Left kidney (tissue), 8 donors: Measurements from ENCODE around the gene CTAGE1. TPM values are rescaled to one million over a fixed set of nuclear protein-coding genes. Genes with fewer than 3 reads are reported as not detected.
"Not testable (repeated sequence)": the region's sequence is repeated elsewhere in the genome, so short reads cannot be mapped to it uniquely, and the experiment has no call there.

Source experiments
- DNase-seq: peaks from one replicate; pipeline ENCODE4 v3.0.0-alpha.2; 2013
- long read RNA-seq, 8 donors: transcript quantifications; one replicate each; lab custom pipeline, GENCODE V29; 2026
- polyA plus RNA-seq: library from polyadenylated mRNA; unstranded; fragments of 120-200 nt; gene quantifications from one replicate; pipeline ENCODE4 v1.2.1, GENCODE V29; 2013; ENCODE audit not compliant: insufficient read length

Gene CTAGE1, protein sequence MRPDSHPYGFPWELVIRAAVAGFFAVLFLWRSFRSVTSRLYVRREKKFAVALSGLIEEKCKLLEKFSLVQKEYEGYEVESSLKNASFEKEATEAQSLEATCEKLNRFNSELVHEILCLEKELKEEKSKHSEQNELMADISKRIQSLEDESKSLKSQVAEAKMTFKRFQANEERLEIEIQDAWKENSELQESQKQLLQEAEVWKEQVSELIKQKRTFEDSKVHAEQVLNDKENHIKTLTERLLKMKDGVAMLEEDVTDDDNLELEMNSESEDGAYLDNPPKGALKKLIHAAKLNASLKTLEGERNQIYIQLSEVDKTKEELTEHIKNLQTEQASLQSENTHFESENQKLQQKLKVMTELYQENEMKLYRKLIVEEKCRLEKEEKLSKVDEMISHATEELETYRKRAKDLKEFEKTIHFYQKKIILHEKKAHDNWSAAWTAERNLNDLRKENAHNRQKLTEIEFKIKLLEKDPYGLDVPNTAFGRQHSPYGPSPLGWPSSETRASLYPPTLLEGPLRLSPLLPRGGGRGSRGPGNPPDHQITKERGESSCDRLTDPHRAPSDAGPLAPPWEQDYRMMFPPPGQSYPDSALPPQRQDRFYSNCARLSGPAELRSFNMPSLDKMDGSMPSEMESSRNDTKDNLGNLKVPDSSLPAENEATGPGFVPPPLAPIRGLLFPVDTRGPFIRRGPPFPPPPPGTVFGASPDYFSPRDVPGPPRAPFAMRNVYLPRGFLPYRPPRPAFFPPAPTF
- 0.05 TPM for polyA plus RNA-seq
- long read RNA-seq, donor 1, full-length matches to known transcripts: 1 of 1 reads
- long read RNA-seq, donor 1, partial matches to known transcripts: 0 of 1 reads
- long read RNA-seq, donor 1, other reads (novel, unspliced or antisense): 0 of 1 reads
- long read RNA-seq, donor 2: 0 reads
- long read RNA-seq, donor 3: 0 reads
- long read RNA-seq, donor 4: 0 reads
- long read RNA-seq, donor 5: 0 reads
- long read RNA-seq, donor 6: 0 reads
- long read RNA-seq, donor 7: 0 reads
- long read RNA-seq, donor 8: 0 reads

- no peak for DNase-seq
Measured at GRCh38 chr18:22417496-22418188, at the start of gene CTAGE1. CTAGE1 (minus strand) TSS chr18:22417915; CDS start chr18:22417811, 104 bp downstream.

- no peak for DNase-seq
Measured at GRCh38 chr18:22466608-22467395, 49.1 kb upstream of the CTAGE1 start.

DNA sequence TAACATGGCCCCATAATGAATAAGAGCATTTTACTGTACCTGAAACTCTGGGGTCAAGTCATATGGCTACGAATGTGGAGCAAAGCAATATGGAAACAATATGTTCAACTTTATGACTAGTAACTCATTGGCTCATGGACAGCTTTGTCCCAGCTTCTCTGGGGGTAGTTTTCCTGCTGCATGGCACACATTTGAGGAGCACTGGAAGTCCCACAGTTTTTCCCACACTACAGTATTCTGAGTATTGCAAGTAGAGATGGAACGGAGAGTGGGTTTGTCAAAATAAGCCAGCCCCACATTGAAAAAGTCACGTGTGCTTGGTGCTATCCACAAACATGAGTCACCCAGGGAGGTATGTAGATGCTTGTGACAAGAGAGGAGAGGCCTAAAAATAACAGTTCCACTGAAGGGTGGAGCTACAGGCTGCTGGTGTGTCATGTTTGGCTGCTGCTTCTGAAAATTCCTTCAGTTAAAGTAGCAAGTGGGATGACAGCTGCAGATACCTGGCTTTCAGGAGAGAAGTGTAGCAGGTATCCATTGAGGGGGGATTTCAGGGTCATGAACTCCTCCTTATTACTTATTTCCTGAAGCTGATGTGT, 48.2 kb upstream of the CTAGE1 start:
- DNase-seq: no peak

DNA sequence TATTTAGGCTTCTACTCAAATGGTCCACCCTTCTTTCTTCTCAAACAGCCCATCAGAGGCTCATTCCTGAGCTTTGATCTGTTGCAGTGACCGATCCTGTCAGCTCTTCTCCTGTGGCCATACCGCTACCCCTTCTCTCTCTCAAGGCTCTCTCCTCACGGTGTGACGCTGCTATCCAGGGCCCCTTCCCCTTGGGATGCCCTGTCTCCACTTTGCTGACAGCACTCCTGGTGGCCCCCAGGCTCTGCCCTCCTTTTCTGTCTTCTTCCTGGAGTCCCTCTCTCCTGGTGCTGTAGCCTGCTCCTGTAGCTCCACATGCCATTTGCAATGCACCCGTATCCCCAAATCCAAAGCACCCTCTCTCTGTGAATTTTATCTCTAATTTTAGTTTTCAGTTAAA, 45.4 kb upstream of the CTAGE1 start:
- DNase-seq: no peak

- no peak for DNase-seq
Measured at GRCh38 chr18:22459491-22459890, 41.8 kb upstream of the CTAGE1 start.

- no peak for DNase-seq
Measured at GRCh38 chr18:22457524-22457923, 39.8 kb upstream of the CTAGE1 start.

- DNase-seq: no peak
Measured at GRCh38 chr18:22456547-22456946, 38.8 kb upstream of the CTAGE1 start.

GRCh38 chr18:22456116-22456480, 38.4 kb upstream of the CTAGE1 start:
- DNase-seq: no peak

DNA sequence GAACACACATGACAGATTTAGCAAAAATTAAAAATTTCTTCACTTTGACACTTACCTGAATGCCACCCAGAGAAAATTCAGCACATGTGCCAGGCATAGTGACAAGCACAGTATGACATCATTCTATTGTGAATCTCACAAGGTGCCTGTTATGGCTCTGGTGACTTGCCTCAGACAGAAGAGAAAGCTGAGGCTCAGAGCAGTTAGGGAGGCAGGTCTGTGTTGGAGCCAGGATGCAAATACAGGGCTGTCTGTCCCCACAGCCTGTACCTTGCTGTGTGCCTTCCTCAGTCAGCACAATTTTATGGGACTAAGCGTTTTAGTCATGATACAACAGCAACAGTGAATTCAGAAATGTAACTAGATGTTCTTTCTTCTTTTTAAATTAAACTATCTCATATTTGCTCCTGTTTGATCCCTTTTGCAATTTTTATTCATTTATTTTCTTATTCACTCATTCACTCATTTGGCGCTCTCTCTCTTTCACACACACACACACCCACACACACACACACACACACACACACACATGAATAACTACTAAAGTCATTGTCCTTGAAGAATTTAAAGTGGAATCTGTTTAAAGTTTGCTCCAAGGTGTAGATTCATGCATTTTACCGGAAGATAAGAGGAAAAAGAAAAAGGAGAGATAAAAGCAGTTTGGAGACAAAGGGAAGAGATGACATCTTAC, 37.9 kb upstream of the CTAGE1 start:
- DNase-seq: no peak

GRCh38 chr18:22453315-22453714, 35.6 kb upstream of the CTAGE1 start:
- DNase-seq: no peak

DNA sequence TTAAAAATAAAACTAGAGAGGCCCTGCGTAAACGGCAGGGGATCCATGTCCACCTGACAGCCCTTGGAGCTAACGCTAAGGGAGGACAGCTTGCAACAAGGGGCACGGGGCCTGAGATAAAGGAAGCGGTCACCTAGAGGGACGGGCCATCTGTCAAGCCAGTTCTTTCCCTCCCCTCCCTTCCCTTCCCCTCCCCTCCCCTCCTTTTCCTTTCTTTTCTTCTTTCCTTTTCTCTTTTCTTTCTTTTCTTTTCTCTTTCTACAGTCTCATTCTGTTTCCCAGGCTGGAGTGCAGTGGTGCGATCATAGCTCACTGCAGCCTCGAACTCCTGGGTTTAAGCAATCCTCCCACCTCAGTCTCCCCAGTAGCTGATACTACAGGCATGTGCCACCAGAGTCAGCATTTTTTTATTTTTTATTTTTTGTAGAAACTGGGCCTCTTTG, 34.5 kb upstream of the CTAGE1 start:
- no peak for DNase-seq

DNA sequence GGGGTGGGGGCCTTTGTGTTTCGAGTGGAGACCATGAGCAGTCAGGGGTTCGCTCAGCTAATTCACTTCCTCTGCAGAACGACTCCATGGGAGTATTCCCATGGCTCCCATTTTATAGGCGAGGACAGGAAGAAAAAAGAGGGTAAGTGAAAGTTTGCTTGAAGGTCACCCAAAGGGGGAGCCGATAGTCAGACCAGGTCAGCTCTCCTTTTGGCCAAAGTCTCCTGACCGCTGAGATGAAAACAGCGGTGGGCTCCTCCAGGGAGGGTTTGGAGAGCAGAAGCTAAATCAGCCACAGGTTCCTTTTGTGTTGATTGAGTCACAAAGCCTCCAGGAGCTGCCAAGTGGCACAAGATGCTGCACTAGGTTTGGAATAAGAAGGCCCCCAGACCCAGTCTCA, 34.1 kb upstream of the CTAGE1 start:
- no peak for DNase-seq

GRCh38 chr18:22450766-22451165, 33.1 kb upstream of the CTAGE1 start:
- DNase-seq: not testable (repeated sequence)

- not testable (repeated sequence) for DNase-seq
Measured at GRCh38 chr18:22450318-22450717, 32.6 kb upstream of the CTAGE1 start.

GRCh38 chr18:22449753-22450152, 32.0 kb upstream of the CTAGE1 start:
- DNase-seq: not testable (repeated sequence)

DNA sequence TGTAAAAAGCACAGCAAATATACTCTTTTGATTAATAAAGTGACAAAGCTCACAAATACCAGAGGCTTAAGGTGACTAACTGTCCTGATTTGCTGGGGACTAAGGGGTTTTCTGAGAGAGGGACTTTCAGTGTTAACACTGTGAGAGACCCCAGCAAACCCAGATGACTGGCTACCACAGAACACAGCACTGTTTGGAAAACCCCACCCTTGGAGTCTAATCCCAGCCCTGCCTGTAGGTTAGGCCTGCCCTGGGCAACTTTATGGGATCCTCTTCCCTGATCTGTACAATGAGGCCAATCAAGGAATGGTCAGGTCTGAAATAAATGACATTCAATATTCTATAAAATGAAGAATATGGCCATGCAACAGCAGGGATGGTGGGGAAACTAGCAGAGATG, 30.5 kb upstream of the CTAGE1 start:
- DNase-seq: no peak

DNA sequence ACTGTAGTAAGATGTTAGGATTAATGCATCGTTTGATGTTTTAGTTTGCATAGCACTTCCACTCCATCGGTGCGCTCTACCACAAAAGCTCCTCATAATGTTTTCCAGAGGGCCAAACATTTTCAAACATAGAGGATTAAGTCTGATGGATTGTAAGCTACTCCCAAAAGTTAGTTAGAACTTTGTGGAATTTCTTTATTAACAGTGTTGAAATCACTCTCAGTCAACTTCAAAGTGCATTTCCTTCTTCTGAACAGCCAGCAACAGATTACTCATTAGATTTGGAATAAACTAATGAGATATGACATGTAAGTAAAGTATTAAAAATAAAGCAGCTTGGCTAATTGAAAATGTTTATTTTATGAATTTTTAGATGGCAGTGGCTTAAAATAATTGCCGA, 30.1 kb upstream of the CTAGE1 start:
- no peak for DNase-seq

DNA sequence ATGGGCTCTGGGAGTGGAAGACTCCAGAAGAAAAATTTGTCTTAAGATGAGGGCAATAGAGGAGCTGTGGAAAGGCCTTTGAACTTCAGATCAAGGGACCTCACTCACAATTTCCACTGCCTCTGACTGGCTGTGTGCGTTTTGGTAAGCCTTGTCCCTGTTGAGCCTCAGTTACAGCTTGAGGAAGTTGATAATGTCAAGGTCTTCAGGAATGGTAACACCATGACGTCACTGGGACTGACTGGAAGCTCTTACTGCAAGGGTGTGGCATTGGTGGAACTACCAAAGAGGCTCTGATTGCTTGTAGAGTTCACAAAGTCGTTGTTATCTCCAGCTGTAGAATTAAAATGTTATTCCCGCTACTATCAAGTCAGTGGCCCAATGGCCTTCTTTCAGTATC, 29.2 kb upstream of the CTAGE1 start:
- no peak for DNase-seq

GRCh38 chr18:22446325-22446724, 28.6 kb upstream of the CTAGE1 start:
- no peak for DNase-seq

DNA sequence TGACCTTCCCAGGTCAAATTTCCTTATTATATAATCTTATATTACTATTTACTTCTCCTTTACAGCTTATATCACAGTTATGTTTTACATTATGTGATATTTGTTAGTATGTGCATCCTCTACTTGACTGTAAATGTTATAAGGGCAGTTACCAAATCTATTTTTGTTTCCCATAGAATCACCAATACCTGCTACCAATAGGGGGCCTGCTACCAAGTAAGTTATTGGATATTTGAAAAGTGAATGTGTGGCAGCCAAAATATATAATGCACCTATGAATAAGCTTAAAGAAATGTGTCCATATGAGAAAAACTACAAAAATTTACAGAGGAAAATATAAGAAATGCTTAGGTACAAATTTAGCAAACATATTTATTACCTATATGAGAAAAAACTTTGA, 23.9 kb upstream of the CTAGE1 start:
- no peak for DNase-seq
